Cerebellar cortex (tissue), 1 donor: Measurements from ENCODE around the gene ZNF569.
"Not testable (repeated sequence)": the region's sequence is repeated elsewhere in the genome, so short reads cannot be mapped to it uniquely, and the experiment has no call there.

Experiments
- DNase-seq: peaks from one replicate; pipeline ENCODE4 v3.0.0-alpha.2; 2015; ENCODE audit warnings: low spot score

Gene ZNF569

DNA sequence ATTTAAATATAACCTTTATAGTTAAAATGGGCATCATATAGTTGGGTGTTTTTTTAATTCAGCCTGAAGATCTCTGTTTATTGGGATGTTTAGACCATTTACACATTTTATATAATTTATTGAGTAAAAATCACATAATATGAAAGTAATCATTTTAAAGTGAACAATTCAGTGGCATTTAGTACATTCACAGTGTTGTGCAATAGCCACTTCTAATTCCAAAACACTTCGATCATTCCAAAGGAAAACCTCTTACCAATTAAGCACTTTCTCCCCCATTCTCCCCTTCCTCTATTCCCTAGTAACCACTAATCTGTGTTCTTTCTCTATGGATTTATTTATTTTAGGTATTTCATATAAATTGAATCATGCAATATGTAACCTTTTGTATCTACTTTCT, 66.2 kb downstream of the ZNF569 start:
- DNase-seq, result no peak

DNA sequence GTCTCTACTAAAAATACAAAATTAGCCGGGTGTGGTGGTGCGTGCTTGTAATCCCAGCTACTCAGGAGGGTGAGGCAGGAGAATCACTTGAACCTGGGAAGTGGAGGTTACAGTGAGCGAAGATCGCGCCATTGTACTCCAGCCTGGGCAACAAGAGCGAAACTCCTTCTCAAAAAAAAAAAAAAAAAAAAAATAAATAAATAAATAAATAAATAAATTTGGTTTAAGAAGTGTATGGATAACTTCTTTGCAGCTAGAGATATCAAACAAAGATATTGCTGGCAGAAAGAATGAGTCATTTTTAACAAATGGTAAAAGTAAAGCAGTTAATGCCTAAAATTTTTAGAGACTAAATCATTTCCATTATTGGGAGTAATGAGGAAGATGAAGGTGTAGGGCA, 75.8 kb downstream of the ZNF569 start:
- not testable (repeated sequence) for DNase-seq

DNA sequence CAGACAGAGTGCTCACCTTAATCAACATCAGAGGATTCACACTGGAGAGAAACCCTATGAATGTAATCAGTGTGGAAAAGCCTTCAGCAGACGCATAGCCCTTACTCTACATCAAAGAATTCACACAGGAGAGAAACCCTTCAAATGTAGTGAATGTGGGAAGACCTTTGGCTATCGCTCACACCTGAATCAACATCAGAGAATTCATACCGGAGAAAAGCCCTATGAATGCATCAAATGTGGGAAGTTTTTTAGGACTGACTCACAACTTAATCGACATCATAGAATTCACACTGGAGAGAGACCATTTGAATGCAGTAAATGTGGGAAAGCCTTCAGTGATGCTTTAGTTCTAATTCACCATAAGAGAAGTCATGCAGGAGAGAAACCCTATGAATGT, 78.0 kb downstream of the ZNF569 start:
- no peak for DNase-seq

DNA sequence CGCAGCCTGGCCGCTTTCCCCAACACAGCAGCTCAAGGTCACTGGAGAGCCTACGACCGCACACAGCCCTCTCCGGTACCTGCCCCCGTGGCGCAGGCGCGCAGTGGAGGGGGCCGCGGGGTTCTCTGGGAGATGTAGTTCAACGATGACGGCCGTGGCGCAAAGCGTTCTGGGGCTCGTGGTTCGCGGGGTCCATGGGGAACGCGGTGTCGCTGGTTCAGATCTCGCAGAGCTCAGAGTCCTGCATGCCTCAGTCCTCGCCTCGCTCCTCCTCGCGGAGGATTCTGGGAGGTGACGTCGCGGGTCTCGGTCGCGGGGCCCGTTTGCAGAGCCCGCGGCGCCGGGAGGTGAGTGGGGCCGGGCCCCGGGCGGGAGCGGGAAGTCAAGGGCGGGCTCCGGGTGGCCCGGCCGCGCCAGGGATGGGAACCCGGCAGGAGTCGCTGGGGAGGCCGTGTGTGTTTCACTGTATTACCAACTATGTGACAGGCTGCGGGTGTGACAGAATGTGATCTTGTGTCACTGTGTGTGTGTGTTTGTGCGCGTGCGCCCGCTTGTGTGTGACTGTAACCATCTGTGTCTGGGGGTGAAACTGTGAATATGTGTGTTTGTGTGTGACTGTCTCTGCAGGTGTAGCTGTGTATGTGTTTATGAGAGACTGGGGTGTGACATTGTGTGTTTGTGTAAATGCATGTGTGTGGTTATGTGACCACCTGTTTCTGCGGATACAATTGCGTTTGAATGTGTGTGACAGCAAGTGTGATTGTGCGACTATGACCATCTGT, 96.2 kb downstream of the ZNF569 start, which contains the start of gene ZNF527:
ZNF527 (plus strand) TSS at position 220 of the 782 bp plus-strand sequence. CDS start 3,100 bp downstream, outside the sequence.
- peak; percentile 98 for DNase-seq

DNA sequence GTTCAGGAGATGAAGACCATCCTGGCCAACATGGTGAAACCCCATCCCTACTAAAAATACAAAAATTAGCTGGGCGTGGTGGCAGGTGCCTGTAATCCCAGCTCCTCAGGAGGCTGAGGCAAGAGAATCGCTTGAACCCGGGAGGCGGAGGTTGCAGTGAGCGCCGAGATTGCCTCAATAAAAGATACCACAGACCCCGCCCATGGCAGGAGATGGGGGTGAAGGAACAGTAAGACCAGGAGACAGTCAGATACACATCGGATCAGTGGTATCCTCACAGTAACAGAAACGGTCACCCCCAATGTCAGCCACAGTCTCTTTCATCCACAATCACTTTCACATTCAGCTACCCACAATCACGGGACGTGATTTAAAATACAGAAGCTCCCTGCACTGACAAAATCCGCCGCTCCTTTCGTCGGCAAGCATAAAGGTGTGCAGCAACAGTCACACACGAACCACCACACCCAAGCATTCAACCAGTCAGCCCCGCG, 96.8 kb downstream of the ZNF569 start:
- DNase-seq, result not testable (repeated sequence)

- no peak for DNase-seq
Observed at GRCh38 chr19:37362733-37363132, 104.5 kb downstream of the ZNF569 start.

DNA sequence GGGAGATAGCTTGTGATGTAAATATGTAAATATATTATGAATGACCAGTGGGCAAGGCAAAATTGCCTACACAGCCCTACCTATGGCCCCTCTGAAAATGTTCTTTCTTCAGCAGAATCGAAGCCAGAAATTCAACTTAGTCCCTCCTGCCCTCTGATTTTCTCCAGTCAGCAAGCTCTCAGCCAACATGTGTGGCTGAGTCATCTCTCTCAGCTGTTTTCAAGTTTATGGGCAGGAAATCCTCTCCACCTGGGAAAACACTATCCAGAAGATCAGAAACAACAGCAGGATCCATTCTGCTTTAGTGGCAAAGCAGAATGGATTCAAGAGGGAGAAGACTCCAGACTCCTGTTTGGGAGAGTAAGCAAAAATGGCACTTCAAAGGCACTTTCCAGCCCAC, 105.2 kb downstream of the ZNF569 start:
- no peak for DNase-seq
